ENCODE measurements around the gene RPS4Y2.

- TF ChIP-seq POLR2A (IDR thresholded peaks at IDR 0.05) = no peak
- TF ChIP-seq CTCF (IDR thresholded peaks at IDR 0.05 in 4 of 5, conservative IDR thresholded peaks at IDR 0.05 in 1 of 5) = no peak
Measured at GRCh38 chrY:20817067-20817466, 61.2 kb downstream of the RPS4Y2 start.
